Mesendoderm (in vitro differentiated cells): ENCODE measurements around the gene KCNK10.

ENCODE experiments used
- DNase-seq: peaks from one replicate; pipeline ENCODE4 v3.0.0; 2013
- H2AK5ac ChIP-seq: 2 replicates; pipeline ENCODE4 v1.6.1; 2013; ENCODE audit warnings: low read length, inconsistent platforms
- H2BK120ac ChIP-seq: 2 replicates; pipeline ENCODE4 v1.6.1; 2013; ENCODE audit warnings: low read depth, mild to moderate bottlenecking, low read length, moderate library complexity, mixed read lengths
- H2BK15ac ChIP-seq: replicated peaks from 2 replicates; pipeline ENCODE4 v1.6.1; 2013; ENCODE audit warnings: low read depth, mild to moderate bottlenecking, moderate library complexity
- H2BK5ac ChIP-seq: 2 replicates; pipeline ENCODE4 v1.6.1; 2013; ENCODE audit warnings: low read length, inconsistent platforms
- H3K18ac ChIP-seq: 2 replicates; pipeline ENCODE4 v1.6.1; 2013; ENCODE audit warnings: mild to moderate bottlenecking, low read length, mixed read lengths
- H3K23ac ChIP-seq: one replicate; pipeline ENCODE4 v1.6.1; 2013; ENCODE audit warnings: low read length
- H3K27ac ChIP-seq: 2 replicates; pipeline ENCODE4 v1.5.1; 2013; ENCODE audit warnings: low read depth, mild to moderate bottlenecking, inconsistent platforms, low read length, moderate library complexity
- H3K27me3 ChIP-seq: 2 replicates; pipeline ENCODE4 v1.6.1; 2013; ENCODE audit warnings: low read length, control low read depth, mild to moderate bottlenecking, inconsistent platforms; ENCODE audit not compliant: insufficient read depth, poor library complexity
- H3K36me3 ChIP-seq: 2 replicates; pipeline ENCODE4 v1.6.1; 2013; ENCODE audit warnings: low read length, inconsistent platforms; ENCODE audit not compliant: control insufficient read depth, insufficient read depth
- H3K4ac ChIP-seq: one replicate; pipeline ENCODE4 v1.6.1; 2013; ENCODE audit warnings: low read depth, mild to moderate bottlenecking, low read length, moderate library complexity
- H3K4me1 ChIP-seq: 2 replicates; pipeline ENCODE4 v1.6.1; 2013; ENCODE audit warnings: low read depth, low read length, inconsistent platforms; ENCODE audit not compliant: control insufficient read depth
- H3K4me2 ChIP-seq: 2 replicates; pipeline ENCODE4 v1.6.1; 2013; ENCODE audit warnings: low read length
- H3K4me3 ChIP-seq: 2 replicates; pipeline ENCODE4 v1.5.1; 2013; ENCODE audit warnings: mild to moderate bottlenecking, low read length
- H3K56ac ChIP-seq: one replicate; pipeline ENCODE4 v1.6.1; 2013; ENCODE audit warnings: low read length
- H3K79me1 ChIP-seq: 2 replicates; pipeline ENCODE4 v1.6.1; 2013; ENCODE audit warnings: low read length, inconsistent platforms
- H3K79me2 ChIP-seq: 2 replicates; pipeline ENCODE4 v1.6.1; 2013; ENCODE audit warnings: mild to moderate bottlenecking, low read length; ENCODE audit not compliant: control insufficient read depth, insufficient read depth
- H3K9ac ChIP-seq: 2 replicates; pipeline ENCODE4 v1.6.1; 2013; ENCODE audit warnings: low read length, inconsistent platforms
- H4K5ac ChIP-seq: one replicate; pipeline ENCODE4 v1.6.1; 2013; ENCODE audit warnings: low read length
- H4K8ac ChIP-seq: one replicate; pipeline ENCODE4 v1.6.1; 2013; ENCODE audit warnings: low read depth, mild to moderate bottlenecking, control low read depth, low read length, moderate library complexity
- WGBS: extraction: QIAGEN DNeasy Blood & Tissue Kit; methylation state at CpG from one replicate; pipeline ENCODE4 v1.1.7; 2013; ENCODE audit warnings: low lambda C conversion rate, missing lambda C conversion rate; ENCODE audit not compliant: insufficient coverage; ENCODE audit errors: extremely low coverage; 5-methylcytosine and 5-hydroxymethylcytosine counted together

KCNK10 gene

GRCh38 chr14:88255196-88255595, 67.9 kb downstream of the KCNK10 start:
- H2BK15ac ChIP-seq, result no peak overlapping the region
- H2AK5ac ChIP-seq, result no peak overlapping the region
- H3K4ac ChIP-seq, result no peak overlapping the region
- no peak overlapping the region for H4K8ac ChIP-seq
- H3K4me3 ChIP-seq, result no peak overlapping the region
- H2BK5ac ChIP-seq, result no peak overlapping the region
- no peaks in the 10 kb centered on the region for H3K79me1 ChIP-seq
- no peak overlapping the region for H4K5ac ChIP-seq
- no peak overlapping the region for H3K56ac ChIP-seq
- no peaks in the 10 kb centered on the region for H3K4me1 ChIP-seq
- no CpG with 5 or more reads among the region's 1 CpG for WGBS
- no peak overlapping the region for H2BK120ac ChIP-seq
- H3K79me2 ChIP-seq, result no peaks in the 10 kb centered on the region
- no peak for DNase-seq
- no peak overlapping the region for H3K27ac ChIP-seq
- H3K18ac ChIP-seq, result no peak overlapping the region
- H3K9ac ChIP-seq, result no peak overlapping the region
- no peak overlapping the region for H3K23ac ChIP-seq
- H3K36me3 ChIP-seq, result no peaks in the 10 kb centered on the region
- H3K4me2 ChIP-seq, result no peak overlapping the region
- H3K27me3 ChIP-seq, result no peaks in the 10 kb centered on the region

DNA sequence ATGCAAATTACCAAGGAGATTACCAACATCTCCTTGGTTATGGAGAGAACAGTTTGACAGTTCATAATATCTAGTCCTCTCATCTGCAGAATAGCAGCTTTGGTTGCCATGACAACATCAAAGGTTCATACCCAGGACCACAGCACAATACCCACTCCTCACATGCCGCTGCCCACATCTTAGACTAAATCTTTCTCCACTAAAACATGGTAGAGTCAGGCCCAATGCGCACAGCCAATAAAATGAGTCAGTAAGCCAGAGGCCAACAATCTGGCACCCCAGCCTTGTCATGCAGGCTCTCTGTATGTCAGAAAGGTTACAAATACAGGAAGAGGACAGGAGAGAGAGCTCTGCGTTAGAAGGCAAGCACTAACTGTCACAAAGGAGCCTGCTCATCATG, 70.6 kb downstream of the KCNK10 start:
- no peaks in the 10 kb centered on the region for H3K36me3 ChIP-seq
- H2BK120ac ChIP-seq, result no peak overlapping the region
- no peak overlapping the region for H2BK15ac ChIP-seq
- no peaks in the 10 kb centered on the region for H3K79me2 ChIP-seq
- H3K4me2 ChIP-seq, result no peak overlapping the region
- H2BK5ac ChIP-seq, result no peak overlapping the region
- no peak overlapping the region for H3K9ac ChIP-seq
- no peak overlapping the region for H3K4me3 ChIP-seq
- H3K27me3 ChIP-seq, result no peaks in the 10 kb centered on the region
- H3K18ac ChIP-seq, result no peak overlapping the region
- H3K27ac ChIP-seq, result no peak overlapping the region
- no peak overlapping the region for H3K4ac ChIP-seq
- H2AK5ac ChIP-seq, result no peak overlapping the region
- WGBS, result no CpG with 5 or more reads among the region's 3 CpGs
- H3K23ac ChIP-seq, result no peak overlapping the region
- no peak overlapping the region for H4K5ac ChIP-seq
- DNase-seq, result no peak
- no peaks in the 10 kb centered on the region for H3K79me1 ChIP-seq
- no peak overlapping the region for H4K8ac ChIP-seq
- no peaks in the 10 kb centered on the region for H3K4me1 ChIP-seq
- H3K56ac ChIP-seq, result no peak overlapping the region

DNA sequence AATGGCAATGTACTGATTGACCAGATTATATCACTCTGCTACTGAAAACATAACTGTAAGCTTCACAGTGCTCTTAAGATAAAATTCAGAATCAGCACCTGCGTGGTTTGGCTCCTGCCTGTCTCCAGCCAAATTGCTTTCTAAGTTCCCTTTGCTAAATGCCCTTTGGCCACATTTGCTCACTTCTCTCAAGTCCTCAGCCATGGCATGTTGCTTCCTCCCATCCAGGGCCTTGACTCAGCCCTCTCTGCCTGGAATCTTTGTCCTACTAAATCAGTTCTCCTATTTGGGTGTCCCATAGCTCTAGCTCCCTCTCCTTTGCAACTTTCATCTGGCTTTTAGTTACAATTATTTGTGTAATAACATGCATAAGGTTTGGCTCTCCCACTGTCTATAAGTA, 71.4 kb downstream of the KCNK10 start:
- Histone ChIP-seq H3K4me2 (no peak overlapping the region), H3K23ac (no peak overlapping the region), H3K4ac (no peak overlapping the region), H3K79me1 (no peaks in the 10 kb centered on the region), H4K5ac (no peak overlapping the region), H4K8ac (no peak overlapping the region), H2BK120ac (no peak overlapping the region), H3K9ac (no peak overlapping the region), H3K79me2 (no peaks in the 10 kb centered on the region), H2BK15ac (no peak overlapping the region), H3K27ac (no peak overlapping the region), H3K56ac (no peak overlapping the region), H3K36me3 (no peaks in the 10 kb centered on the region), H2AK5ac (no peak overlapping the region), H3K4me3 (no peak overlapping the region), H2BK5ac (no peak overlapping the region), H3K4me1 (no peaks in the 10 kb centered on the region), H3K27me3 (no peaks in the 10 kb centered on the region), H3K18ac (no peak overlapping the region)
- WGBS, result no CpG with 5 or more reads among the region's 1 CpG
- DNase-seq, result no peak

DNA sequence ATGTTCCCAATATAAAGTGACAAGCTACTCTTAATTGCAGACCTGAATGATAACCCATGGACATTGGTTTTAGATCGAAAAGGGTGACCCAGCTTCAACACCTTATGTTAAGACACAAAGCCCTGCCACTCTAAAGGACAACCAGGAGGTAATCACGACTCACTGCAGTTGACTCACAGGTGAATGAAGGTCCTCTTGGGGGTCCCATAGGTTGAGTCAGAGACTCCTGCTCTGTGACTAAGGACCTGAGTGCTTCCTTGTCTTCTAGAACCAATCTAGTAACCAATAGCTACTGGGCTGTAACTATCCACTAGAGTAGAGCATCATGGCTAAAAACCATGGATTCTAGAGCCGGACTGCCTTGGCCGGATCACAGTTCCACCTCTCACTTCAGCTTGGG, 73.8 kb downstream of the KCNK10 start:
- Histone ChIP-seq H2AK5ac (no peak overlapping the region), H3K27ac (no peak overlapping the region), H3K4ac (no peak overlapping the region), H4K5ac (no peak overlapping the region), H3K9ac (no peak overlapping the region), H3K79me1 (no peaks in the 10 kb centered on the region), H3K56ac (no peak overlapping the region), H3K4me2 (no peak overlapping the region), H3K4me1 (no peaks in the 10 kb centered on the region), H3K18ac (no peak overlapping the region), H2BK15ac (no peak overlapping the region), H3K23ac (no peak overlapping the region), H2BK5ac (no peak overlapping the region), H3K79me2 (no peaks in the 10 kb centered on the region), H3K36me3 (no peaks in the 10 kb centered on the region), H2BK120ac (no peak overlapping the region), H4K8ac (no peak overlapping the region), H3K27me3 (no peaks in the 10 kb centered on the region), H3K4me3 (no peak overlapping the region)
- no CpG with 5 or more reads among the region's 4 CpGs for whole genome bisulfite sequencing
- no peak for DNase-seq

- Histone ChIP-seq H4K5ac (no peak overlapping the region), H3K27me3 (no peaks in the 10 kb centered on the region), H3K56ac (no peak overlapping the region), H3K79me2 (no peaks in the 10 kb centered on the region), H2AK5ac (no peak overlapping the region), H2BK5ac (no peak overlapping the region), H3K36me3 (no peaks in the 10 kb centered on the region), H2BK15ac (no peak overlapping the region), H3K18ac (no peak overlapping the region), H2BK120ac (no peak overlapping the region), H3K27ac (no peak overlapping the region), H3K9ac (no peak overlapping the region), H3K4me3 (no peak overlapping the region), H4K8ac (no peak overlapping the region), H3K4me2 (no peak overlapping the region), H3K23ac (no peak overlapping the region), H3K4me1 (no peaks in the 10 kb centered on the region), H3K4ac (no peak overlapping the region), H3K79me1 (no peaks in the 10 kb centered on the region)
- WGBS, result no CpG with 5 or more reads among the region's 4 CpGs
- no peak for DNase-seq
These were observed 74.5 kb downstream of the KCNK10 start for GRCh38 chr14:88248606-88249005.

DNA sequence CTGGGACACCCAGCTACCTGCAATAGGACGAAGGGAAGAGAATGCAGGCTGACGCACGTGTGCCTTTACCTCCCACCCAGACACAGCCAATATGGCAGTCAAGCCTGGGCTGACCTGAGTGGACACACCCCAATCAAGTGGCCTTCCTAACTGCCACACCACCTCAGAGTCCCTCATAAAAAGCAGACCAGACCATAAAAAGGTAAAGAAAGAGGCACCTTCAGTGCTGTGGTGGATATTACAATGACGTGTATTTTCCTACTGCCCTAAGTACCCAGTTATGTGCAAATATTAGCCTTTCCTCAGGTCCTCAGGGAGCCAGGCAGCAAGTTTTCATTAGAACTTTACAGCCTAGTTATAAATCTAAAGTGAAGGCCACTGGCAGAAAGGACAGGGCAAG, 75.8 kb downstream of the KCNK10 start:
- H3K4me1 ChIP-seq, result no peaks in the 10 kb centered on the region
- no peak overlapping the region for H2BK15ac ChIP-seq
- no CpG with 5 or more reads among the region's 4 CpGs for WGBS
- H3K27ac ChIP-seq, result no peak overlapping the region
- DNase-seq, result no peak
- H3K36me3 ChIP-seq, result no peaks in the 10 kb centered on the region
- H3K4me2 ChIP-seq, result no peak overlapping the region
- H3K4ac ChIP-seq, result no peak overlapping the region
- H2BK5ac ChIP-seq, result no peak overlapping the region
- H3K18ac ChIP-seq, result no peak overlapping the region
- H4K5ac ChIP-seq, result no peak overlapping the region
- H3K4me3 ChIP-seq, result no peak overlapping the region
- H3K79me2 ChIP-seq, result no peaks in the 10 kb centered on the region
- no peak overlapping the region for H3K9ac ChIP-seq
- no peak overlapping the region for H3K56ac ChIP-seq
- no peak overlapping the region for H4K8ac ChIP-seq
- H2BK120ac ChIP-seq, result no peak overlapping the region
- H3K27me3 ChIP-seq, result no peaks in the 10 kb centered on the region
- H2AK5ac ChIP-seq, result no peak overlapping the region
- no peaks in the 10 kb centered on the region for H3K79me1 ChIP-seq
- no peak overlapping the region for H3K23ac ChIP-seq
